ENCODE measurements around the gene GSC2. TPM values are rescaled to one million over a fixed set of nuclear protein-coding genes. Genes with fewer than 3 reads are reported as not detected.
A peak's percentile ranks its signal among the peaks of the same experiment; 100 is the strongest.

Gene GSC2
- total RNA-seq, 3 donors from 2014 or later (not counting 1 experiment from before 2014, with no cell fraction given) = not detected

DNA sequence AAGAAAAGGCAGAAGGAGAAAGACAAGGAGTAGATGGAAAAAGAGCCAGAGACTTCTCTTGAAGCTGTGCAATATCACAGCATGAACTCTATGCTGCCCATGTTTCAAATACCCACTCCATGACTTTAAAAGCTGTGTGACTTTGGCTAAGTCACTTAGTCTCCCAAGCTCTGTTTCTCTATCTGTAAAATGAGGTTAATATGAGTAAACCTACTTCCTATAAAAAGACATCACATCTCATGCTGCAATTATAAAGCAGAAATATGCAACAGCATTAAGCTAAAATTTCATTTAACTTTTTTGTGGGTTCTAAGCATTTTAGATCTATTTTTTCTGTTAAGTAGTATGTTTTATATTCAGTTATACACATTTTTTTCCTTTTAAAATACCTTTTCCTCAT is 39.4 kb downstream of the GSC2 start:
- intact Hi-C loops (cut with micrococcal nuclease) = no loop called here
- H3K4me3 Mint-ChIP-seq = no peak overlapping the region
- H3K4me1 Mint-ChIP-seq = peaks cover 70 to 71% of the 10 kb centered on the region in 2 donors

GRCh38 chr22:19110064-19110458 is 40.0 kb downstream of the GSC2 start:
- H3K36me3 Mint-ChIP-seq = no peaks in the 10 kb centered on the region
- H3K27me3 ChIP-seq (ENCODE audit: control insufficient read depth, insufficient read depth, low read length) = no peaks in the 10 kb centered on the region
- H3K9me3 Mint-ChIP-seq = no peaks in the 10 kb centered on the region
- H3K27me3 Mint-ChIP-seq (ENCODE audit: low read depth in 2 of 2) = no peaks in the 10 kb centered on the region
- 47% methylated on average over 3 of the region's 4 CpGs for WGBS (ENCODE audit: insufficient coverage)
- intact Hi-C loops (cut with micrococcal nuclease) = no loop called here
- H3K27ac ChIP-seq (ENCODE audit: low read length) = peak overlapping the region; percentile 82
- peak overlapping the region; percentile 85 for H3K4me3 Mint-ChIP-seq
- peak in 1 of 2 donors; percentile 47 for DNase-seq
- H3K27ac Mint-ChIP-seq = peak overlapping the region; percentile 80 to 84
- H3K4me3 ChIP-seq (ENCODE audit: low read length) = no peak overlapping the region
- H3K4me1 ChIP-seq (ENCODE audit: control insufficient read depth, insufficient read depth, low read length) = peaks cover 44% of the 10 kb centered on the region
- H3K9me3 ChIP-seq (ENCODE audit: control insufficient read depth, insufficient read depth, low read length) = no peaks in the 10 kb centered on the region
- ATAC-seq = no peak
- no peaks in the 10 kb centered on the region for H3K36me3 ChIP-seq (ENCODE audit: control insufficient read depth, insufficient read depth, low read length)
- no peak for TF ChIP-seq CTCF (IDR thresholded peaks at IDR 0.05)
- peaks cover 64 to 69% of the 10 kb centered on the region in 2 donors for H3K4me1 Mint-ChIP-seq

More for the DNA sequence above, 39.4 kb downstream of the GSC2 start:
- DNase-seq (no peak), ATAC-seq (no peak)
- H3K36me3 Mint-ChIP-seq = no peaks in the 10 kb centered on the region
- no peak overlapping the region for H3K4me3 ChIP-seq (ENCODE audit: low read length)
- H3K27me3 Mint-ChIP-seq (ENCODE audit: low read depth in 2 of 2) = no peaks in the 10 kb centered on the region
- no peaks in the 10 kb centered on the region for H3K9me3 ChIP-seq (ENCODE audit: control insufficient read depth, insufficient read depth, low read length)
- H3K9me3 Mint-ChIP-seq = no peaks in the 10 kb centered on the region
- H3K27ac Mint-ChIP-seq = peak overlapping the region; percentile 80 to 84
- peaks cover 48% of the 10 kb centered on the region for H3K4me1 ChIP-seq (ENCODE audit: control insufficient read depth, insufficient read depth, low read length)
- H3K36me3 ChIP-seq (ENCODE audit: control insufficient read depth, insufficient read depth, low read length) = no peaks in the 10 kb centered on the region
- TF ChIP-seq CTCF (IDR thresholded peaks at IDR 0.05) = no peak
- H3K27ac ChIP-seq (ENCODE audit: low read length) = peak overlapping the region; percentile 82
- no peaks in the 10 kb centered on the region for H3K27me3 ChIP-seq (ENCODE audit: control insufficient read depth, insufficient read depth, low read length)

DNA sequence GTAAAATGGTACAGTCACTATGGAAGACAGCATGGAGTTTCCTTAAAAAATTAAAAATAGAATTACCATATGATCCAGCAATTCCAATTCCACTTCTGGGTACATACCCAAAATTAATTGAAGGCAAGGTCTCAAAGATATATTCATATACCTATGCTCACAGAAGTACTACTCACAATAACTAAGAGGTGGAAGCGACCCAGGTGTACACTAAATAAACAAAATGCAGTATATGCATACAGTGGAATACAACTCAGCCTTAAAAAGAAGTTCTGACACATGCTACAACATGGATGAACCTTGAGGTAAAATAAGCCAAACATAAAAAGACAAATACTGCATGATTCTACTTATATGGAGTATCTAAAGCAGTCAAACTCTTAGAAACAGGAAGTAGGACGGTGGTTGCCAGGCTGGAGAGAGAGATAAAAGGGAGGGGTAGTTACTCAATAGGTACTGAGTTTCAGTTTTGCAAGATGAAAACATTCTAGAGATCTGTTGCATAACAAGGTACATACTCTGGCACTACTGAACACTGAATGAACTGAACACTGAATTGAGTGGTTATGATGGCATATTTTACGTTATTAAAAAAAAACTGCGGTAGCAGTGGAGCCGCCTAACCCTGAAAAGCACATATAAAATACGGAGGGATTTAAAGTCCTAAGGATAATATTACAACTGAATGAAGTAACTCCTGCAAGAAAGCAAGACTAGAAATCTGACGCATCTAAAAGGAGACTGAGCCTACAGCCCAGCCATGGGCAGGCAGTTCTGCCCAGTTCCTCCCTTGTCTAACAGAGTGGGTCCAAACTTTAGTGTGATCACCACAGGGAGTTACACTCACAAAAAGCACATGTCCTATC is 40.7 kb downstream of the GSC2 start:
- intact Hi-C loops (cut with micrococcal nuclease) = loop anchor here (1.0 kb wide), 1 partner anchor 13 kb away; the partner anchor contains the start of gene DGCR2
- Mint-ChIP-seq H3K36me3 (no peaks in the 10 kb centered on the region), H3K9me3 (no peaks in the 10 kb centered on the region), H3K27me3 (ENCODE audit: low read depth in 2 of 2) (no peaks in the 10 kb centered on the region), H3K27ac (peak overlapping the region; percentile 80 to 84), H3K4me3 (peak overlapping the region; percentile 85), H3K4me1 (peaks cover 59 to 64% of the 10 kb centered on the region in 2 donors)
- H3K27ac ChIP-seq (ENCODE audit: low read length) = peak overlapping the region; percentile 82
- H3K4me1 ChIP-seq (ENCODE audit: control insufficient read depth, insufficient read depth, low read length) = peaks cover 42% of the 10 kb centered on the region
- DNase-seq (peak in 1 of 2 donors; percentile 85), ATAC-seq (peak; percentile 86 to 91 (median 88))
- H3K36me3 ChIP-seq (ENCODE audit: control insufficient read depth, insufficient read depth, low read length) = no peaks in the 10 kb centered on the region
- H3K9me3 ChIP-seq (ENCODE audit: control insufficient read depth, insufficient read depth, low read length) = no peaks in the 10 kb centered on the region
- TF ChIP-seq CTCF (IDR thresholded peaks at IDR 0.05) = no peak
- no peaks in the 10 kb centered on the region for H3K27me3 ChIP-seq (ENCODE audit: control insufficient read depth, insufficient read depth, low read length)
- H3K4me3 ChIP-seq (ENCODE audit: low read length) = peak overlapping the region; percentile 9
- 19% methylated on average over 7 of the region's 7 CpGs for WGBS (ENCODE audit: insufficient coverage)

Measured in natural killer cell (primary cell).